Measurements from ENCODE around the gene TIRAP. TPM values are rescaled to one million over a fixed set of nuclear protein-coding genes. Genes with fewer than 3 reads are reported as not detected.

The TIRAP gene
- total and polyA plus RNA-seq, 2 of the 8 experiments (the other 6 are each of a cell fraction or from before 2014, with no cell fraction given): 5.3 TPM

GRCh38 chr11:126233391-126233790, 49.5 kb upstream of the TIRAP start (continued):
- TF ChIP-seq GABPA (IDR thresholded peaks at IDR 0.05; ENCODE audit: borderline replicate concordance, insufficient read depth, low read length): no peak

All from H1 (cell line).